Stimulated activated CD8-positive, alpha-beta memory T cell treated with anti-CD3 and anti-CD28 coated beads, Interleukin-4, amount 100 ng/mL, for 48 hours (primary cell): ENCODE data around the gene PARD3.
"Not testable (repeated sequence)": the region's sequence is repeated elsewhere in the genome, so short reads cannot be mapped to it uniquely, and the experiment has no call there.

Source experiments
- DNase-seq: peaks from one replicate; pipeline ENCODE4 v3.0.0-alpha.2; 2020

The PARD3 gene

GRCh38 chr10:34815185-34816084, at the start of gene PARD3:
TSS of gene PARD3 (minus strand) at chr10:34815296. CDS start at chr10:34814995, 301 bp downstream.
- DNase-seq: peak; percentile 28

- no peak for DNase-seq
Measured at GRCh38 chr10:34864149-34865067, 49.3 kb upstream of the PARD3 start.

- no peak for DNase-seq
Measured at GRCh38 chr10:34862892-34863291, 47.8 kb upstream of the PARD3 start.

- no peak for DNase-seq
Measured at GRCh38 chr10:34861293-34862021, 46.4 kb upstream of the PARD3 start.

- no peak for DNase-seq
Measured at GRCh38 chr10:34859170-34859569, 44.1 kb upstream of the PARD3 start.

- no peak for DNase-seq
Measured at GRCh38 chr10:34858003-34858402, 42.9 kb upstream of the PARD3 start.

- DNase-seq: no peak
Measured at GRCh38 chr10:34854147-34854601, 39.1 kb upstream of the PARD3 start.

GRCh38 chr10:34853357-34853756, 38.3 kb upstream of the PARD3 start:
- no peak for DNase-seq

- no peak for DNase-seq
Measured at GRCh38 chr10:34850558-34850957, 35.5 kb upstream of the PARD3 start.

GRCh38 chr10:34850036-34850435, 34.9 kb upstream of the PARD3 start:
- no peak for DNase-seq

GRCh38 chr10:34845070-34845469, 30.0 kb upstream of the PARD3 start:
- no peak for DNase-seq

GRCh38 chr10:34844448-34844847, 29.4 kb upstream of the PARD3 start:
- no peak for DNase-seq

GRCh38 chr10:34843470-34843869, 28.4 kb upstream of the PARD3 start:
- DNase-seq: not testable (repeated sequence)

GRCh38 chr10:34838366-34838900, 23.3 kb upstream of the PARD3 start:
- DNase-seq: no peak

- DNase-seq: no peak
Measured at GRCh38 chr10:34835908-34836508, 20.9 kb upstream of the PARD3 start.

- no peak for DNase-seq
Measured at GRCh38 chr10:34834274-34834673, 19.2 kb upstream of the PARD3 start.

- no peak for DNase-seq
Measured at GRCh38 chr10:34830217-34830822, 15.2 kb upstream of the PARD3 start.

- DNase-seq: no peak
Measured at GRCh38 chr10:34826857-34827766, 12.0 kb upstream of the PARD3 start.

- no peak for DNase-seq
Measured at GRCh38 chr10:34826221-34826620, 11.1 kb upstream of the PARD3 start.

GRCh38 chr10:34825414-34825813, 10.3 kb upstream of the PARD3 start:
- DNase-seq: no peak

- no peak for DNase-seq
Measured at GRCh38 chr10:34824870-34825269, 9.8 kb upstream of the PARD3 start.
